Calu3 (cell line): ENCODE data around the gene PKN2. TPM values are rescaled to one million over a fixed set of nuclear protein-coding genes. Genes with fewer than 3 reads are reported as not detected.

Experiments
- BruUV-seq: library from RNA; stranded (reverse); fragments of 400-500 nt; replicated peaks from 2 replicates; lab custom pipeline; 2021; lab: Mats Ljungman, UMichigan
- CTCF ChIA-PET: fragments of 300-600 bp; sonication (Branson Sonifier 250); formaldehyde crosslinking; loops from one replicate; lab custom pipeline; 2022; ENCODE audit warnings: antibody characterized with exemption; lab: Charles Lee
- DNase-seq: peaks from one replicate; pipeline ENCODE4 v3.0.0; 2022
- H3K27ac Mint-ChIP-seq: one replicate; pipeline ENCODE4 v1.8.0; 2022; ENCODE audit warnings: mixed read lengths; ENCODE audit not compliant: unreplicated experiment
- H3K27me3 Mint-ChIP-seq: one replicate; pipeline ENCODE4 v1.8.0; 2022; ENCODE audit warnings: mixed read lengths; ENCODE audit not compliant: unreplicated experiment
- H3K36me3 Mint-ChIP-seq: one replicate; pipeline ENCODE4 v1.8.0; 2022; ENCODE audit warnings: mild to moderate bottlenecking, moderate library complexity, mixed read lengths; ENCODE audit not compliant: insufficient read depth, unreplicated experiment
- H3K4me1 Mint-ChIP-seq: one replicate; pipeline ENCODE4 v1.8.0; 2022; ENCODE audit warnings: mild to moderate bottlenecking, low read depth, mixed read lengths; ENCODE audit not compliant: unreplicated experiment
- H3K4me3 Mint-ChIP-seq: one replicate; pipeline ENCODE4 v1.8.0; 2022; ENCODE audit warnings: mild to moderate bottlenecking, low read depth, moderate library complexity, mixed read lengths; ENCODE audit not compliant: unreplicated experiment
- H3K9me3 Mint-ChIP-seq: one replicate; pipeline ENCODE4 v1.8.0; 2022; ENCODE audit warnings: low read depth, mixed read lengths; ENCODE audit not compliant: unreplicated experiment
- CTCF ChIP-seq: fragments of 200-600 bp; IDR thresholded peaks from one replicate; pipeline ENCODE4 v1.8.0; 2022; ENCODE audit warnings: antibody characterized with exemption; ENCODE audit not compliant: unreplicated experiment
- intact Hi-C: fragments of 100-400 bp; cut with micrococcal nuclease; formaldehyde crosslinking; loops from one replicate; pipeline ENCODE4 v1.10.0; 2022; ENCODE audit not compliant: unreplicated experiment
- total RNA-seq: library from RNA; stranded (reverse); gene quantifications from 2 replicates; pipeline ENCODE4 v1.2.3, GENCODE V29; 2022

Gene PKN2
- total RNA-seq, 1 experiment from 2014 or later = 82.8 TPM

- no peak overlapping the region for H3K27ac Mint-ChIP-seq
- CTCF ChIA-PET = interaction anchor here (0.9 kb wide), 1 partner anchor 33 kb away, joined by 3 read pairs; no protein-coding TSS in a partner anchor
- H3K36me3 Mint-ChIP-seq = peaks cover 15% of the 10 kb centered on the region
- H3K4me1 Mint-ChIP-seq = peaks cover 11% of the 10 kb centered on the region
- no peaks in the 10 kb centered on the region for H3K27me3 Mint-ChIP-seq
- H3K9me3 Mint-ChIP-seq = no peaks in the 10 kb centered on the region
- intact Hi-C loops = no loop called here
- H3K4me3 Mint-ChIP-seq = no peak overlapping the region
- no peak for DNase-seq
- no TSS peak for BruUV-seq
- no peak for TF ChIP-seq CTCF
Observed at GRCh38 chr1:88783145-88783544, 99.1 kb downstream of the PKN2 start.

DNA sequence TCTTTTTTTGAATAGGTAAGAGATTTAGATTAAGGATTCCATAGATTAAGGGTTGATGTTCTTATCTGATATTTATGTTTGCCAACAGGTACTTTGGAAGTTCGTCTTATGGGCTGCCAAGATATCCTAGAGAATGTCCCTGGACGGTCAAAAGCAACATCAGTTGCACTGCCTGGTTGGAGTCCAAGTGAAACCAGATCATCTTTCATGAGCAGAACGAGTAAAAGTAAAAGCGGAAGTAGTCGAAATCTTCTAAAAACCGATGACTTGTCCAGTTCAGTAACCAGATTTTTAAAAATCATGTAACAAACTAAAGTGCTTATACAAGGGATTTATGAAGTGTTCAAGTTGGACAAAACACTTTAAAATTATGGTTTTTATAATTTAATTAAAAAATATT lies 100.5 kb downstream of the PKN2 start:
- Mint-ChIP-seq H3K36me3 (peaks cover 22% of the 10 kb centered on the region), H3K9me3 (no peaks in the 10 kb centered on the region), H3K27me3 (no peaks in the 10 kb centered on the region), H3K27ac (no peak overlapping the region), H3K4me1 (peaks cover 9% of the 10 kb centered on the region), H3K4me3 (no peak overlapping the region)
- TF ChIP-seq CTCF = no peak
- CTCF ChIA-PET = interaction anchor here (0.7 kb wide), 1 partner anchor 21 kb away, joined by 5 read pairs; no protein-coding TSS in a partner anchor
- DNase-seq = no peak
- no TSS peak for BruUV-seq
- intact Hi-C loops = no loop called here

GRCh38 chr1:88787023-88787903 lies 103.2 kb downstream of the PKN2 start:
- no peaks in the 10 kb centered on the region for H3K9me3 Mint-ChIP-seq
- intact Hi-C loops = no loop called here
- TF ChIP-seq CTCF = no peak
- peaks cover 38% of the 10 kb centered on the region for H3K36me3 Mint-ChIP-seq
- H3K27ac Mint-ChIP-seq = peak overlapping the region; percentile 52
- BruUV-seq = no TSS peak
- H3K4me3 Mint-ChIP-seq = no peak overlapping the region
- DNase-seq = no peak
- CTCF ChIA-PET = no interaction called here
- no peaks in the 10 kb centered on the region for H3K4me1 Mint-ChIP-seq
- H3K27me3 Mint-ChIP-seq = no peaks in the 10 kb centered on the region

DNA sequence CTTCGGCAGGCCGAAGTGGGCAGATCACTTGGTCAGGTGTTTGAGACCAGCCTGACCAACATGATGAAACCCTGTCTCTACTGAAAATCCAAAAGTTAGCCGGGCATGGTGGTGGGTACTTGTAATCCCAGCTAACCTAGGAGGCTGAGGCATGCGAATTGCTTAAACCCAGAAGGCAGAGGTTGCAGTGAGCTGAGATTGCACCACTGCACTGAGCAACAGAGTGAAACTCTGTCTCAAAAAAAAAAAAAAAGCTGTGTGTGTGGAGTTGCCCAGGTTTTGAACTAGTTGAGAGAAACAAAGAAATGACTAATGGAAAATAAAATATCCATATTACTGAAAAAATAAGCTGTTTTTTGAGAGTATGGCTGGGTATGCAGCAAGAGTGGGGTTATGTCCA lies 107.1 kb downstream of the PKN2 start:
- no peaks in the 10 kb centered on the region for H3K9me3 Mint-ChIP-seq
- BruUV-seq = no TSS peak
- no peak for DNase-seq
- intact Hi-C loops = no loop called here
- peaks cover 28% of the 10 kb centered on the region for H3K36me3 Mint-ChIP-seq
- TF ChIP-seq CTCF = no peak
- H3K4me1 Mint-ChIP-seq = peaks cover 11% of the 10 kb centered on the region
- H3K4me3 Mint-ChIP-seq = no peak overlapping the region
- CTCF ChIA-PET = no interaction called here
- H3K27ac Mint-ChIP-seq = peak overlapping the region; percentile 13
- H3K27me3 Mint-ChIP-seq = no peaks in the 10 kb centered on the region
